Measurements from ENCODE around the gene EPM2A.

Gene EPM2A

DNA sequence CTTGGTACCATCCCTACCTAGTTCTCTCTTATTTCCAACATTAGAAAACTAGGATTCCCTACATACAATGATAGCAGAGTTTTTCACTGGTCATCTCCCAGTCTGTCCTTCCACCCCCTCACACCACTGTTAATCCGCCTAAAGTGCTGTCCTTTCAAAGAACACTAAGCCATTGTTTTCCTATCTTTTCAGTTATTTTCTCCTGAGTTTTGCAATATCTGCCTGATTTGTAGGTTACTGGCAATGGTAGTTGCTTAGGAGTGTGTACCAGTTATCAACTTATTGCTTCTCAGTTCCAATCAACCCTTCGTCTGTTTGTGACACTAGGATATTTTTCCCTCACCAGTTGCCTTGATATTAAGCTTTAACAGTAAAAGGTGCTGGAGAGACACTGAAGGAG, 135.0 kb downstream of the EPM2A start:
- no peak for DNase-seq

DNA sequence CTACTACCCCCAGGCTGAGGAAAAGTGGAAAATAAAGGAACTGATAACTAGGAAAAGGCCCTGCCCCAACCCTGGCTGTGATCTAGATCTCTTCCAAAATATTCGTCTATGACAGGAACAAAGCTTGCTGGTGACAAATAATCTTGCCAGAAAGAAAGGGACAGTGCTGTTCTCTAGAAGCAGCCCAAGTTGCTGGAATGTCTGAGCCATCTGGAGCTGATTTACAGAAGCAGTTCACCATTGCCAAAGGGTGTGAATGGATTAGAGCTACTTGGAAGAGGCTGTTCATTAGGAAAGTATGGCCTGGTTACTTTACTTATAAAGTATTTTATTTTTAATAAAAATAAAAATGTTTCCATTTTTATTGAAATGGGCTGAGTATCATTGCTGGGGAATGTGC, 146.3 kb downstream of the EPM2A start:
- DNase-seq = no peak

DNA sequence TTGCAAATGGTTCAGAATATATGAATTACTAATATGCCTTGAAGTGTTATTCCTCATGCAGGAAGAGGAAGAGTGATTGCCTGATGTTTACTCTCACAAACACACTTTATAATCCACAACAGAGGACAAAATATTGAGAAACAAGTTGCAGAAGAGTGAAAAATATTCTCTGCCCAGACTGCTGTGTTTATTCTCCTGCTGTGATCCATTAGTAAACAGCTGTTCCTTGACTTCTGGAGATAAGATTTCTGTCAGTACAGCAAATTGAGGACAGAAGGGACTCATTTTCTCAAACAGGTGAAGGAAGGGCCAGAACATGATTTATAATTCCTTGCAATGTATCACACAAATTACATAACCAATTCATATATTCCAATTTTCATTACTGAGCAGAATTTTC, 148.0 kb downstream of the EPM2A start:
- DNase-seq = no peak

DNA sequence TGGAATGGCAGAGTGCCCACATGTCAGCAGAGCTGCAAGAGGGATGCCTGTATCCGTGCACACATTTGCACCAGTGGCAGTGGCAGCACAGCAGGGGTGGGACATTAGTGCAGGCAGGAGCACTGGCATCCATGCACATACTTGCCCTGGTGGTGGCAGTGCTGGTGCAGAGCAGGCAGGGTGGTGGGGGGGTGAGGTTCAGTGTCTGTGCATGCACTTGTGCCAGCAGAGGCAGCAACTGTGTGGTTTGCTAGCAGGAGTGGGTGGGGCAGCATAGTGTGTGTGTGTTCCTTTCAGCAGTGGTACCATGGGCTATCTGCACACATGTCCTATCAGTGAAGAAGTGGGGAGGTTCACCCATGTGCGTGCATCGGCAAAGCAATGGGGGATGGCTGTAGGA, 151.6 kb downstream of the EPM2A start:
- no peak for DNase-seq
